A549 (cell line): ENCODE results near the gene ABCF1.

Experiments
- CHD4 ChIP-seq: fragments of 200-600 bp; sonication (generic); IDR thresholded peaks from 2 replicates; pipeline ENCODE4 v1.6.1; 2016; ENCODE audit warnings: antibody characterized with exemption, mild to moderate bottlenecking, borderline replicate concordance
- FOSL2 ChIP-seq, 2 experiments: fragments of 450-650 bp in 1 of 2; fragments of >200 bp in 1 of 2; sonication (Bioruptor Twin) in 1 of 2; formaldehyde crosslinking; IDR thresholded peaks; 2 replicates each; pipeline versions ENCODE4 v1.5.0 to v1.6.1; 2016 to 2020; ENCODE audit warnings: mild to moderate bottlenecking in 1 of 2, moderate library complexity in 1 of 2
- HES2 ChIP-seq: fragments of >200 bp; sonication (Bioruptor Twin); formaldehyde crosslinking; IDR thresholded peaks from 2 replicates; pipeline ENCODE4 v1.6.1; 2016
- JUN ChIP-seq, 2 experiments: fragments of >200 bp; sonication (Bioruptor Twin); formaldehyde crosslinking; IDR thresholded peaks; 2 replicates in 1 of 2; 3 replicates in 1 of 2; pipeline ENCODE4 v1.6.1; 2016 to 2017
- MAFK ChIP-seq: fragments of 450-650 bp; IDR thresholded peaks from 2 replicates; pipeline ENCODE4 v1.6.1; 2014; ENCODE audit not compliant: partially characterized antibody
- POLR2A ChIP-seq: IDR thresholded peaks from 2 replicates; pipeline ENCODE4 v1.6.1; 2012; ENCODE audit warnings: mild to moderate bottlenecking, low read length
- RAD21 ChIP-seq, 2 experiments: fragments of >200 bp in 1 of 2; sonication (Bioruptor Twin) in 1 of 2; formaldehyde crosslinking in 1 of 2; IDR thresholded peaks in 1 of 2; conservative IDR thresholded peaks in 1 of 2; 2 replicates in 1 of 2; 3 replicates in 1 of 2; pipeline ENCODE4 v1.6.1; 2012 to 2018; ENCODE audit warnings: inconsistent platforms in 1 of 2
- RCOR1 ChIP-seq: fragments of 150-350 bp; IDR thresholded peaks from 2 replicates; pipeline ENCODE4 v1.6.1; 2014; ENCODE audit warnings: antibody characterized with exemption, low read length, low read depth
- REST ChIP-seq: fragments of 200-600 bp; sonication (generic); IDR thresholded peaks from 2 replicates; pipeline ENCODE4 v1.6.1; 2016; ENCODE audit warnings: antibody characterized with exemption, mild to moderate bottlenecking, moderate library complexity
- SREBF2 ChIP-seq: fragments of 450-650 bp; IDR thresholded peaks from 2 replicates; pipeline ENCODE4 v1.6.1; 2014; ENCODE audit warnings: mild to moderate bottlenecking, moderate library complexity
- TF ChIP-seq, protein P1 (sequence below): fragments of >200 bp; sonication (Bioruptor Twin); formaldehyde crosslinking; IDR thresholded peaks from 3 replicates; pipeline ENCODE4 v1.5.1; 2016
- TF ChIP-seq, protein P2 (sequence below): fragments of 150-350 bp; IDR thresholded peaks from 2 replicates; pipeline ENCODE4 v1.6.1; 2014; ENCODE audit warnings: low read depth, mild to moderate bottlenecking, low read length

- TF ChIP-seq FOSL2 (IDR thresholded peaks at IDR 0.05), result no peak
- TF ChIP-seq FOSL2 (CRISPR knock-in tag; IDR thresholded peaks at IDR 0.05), result no peak
- TF ChIP-seq, protein P1, sequence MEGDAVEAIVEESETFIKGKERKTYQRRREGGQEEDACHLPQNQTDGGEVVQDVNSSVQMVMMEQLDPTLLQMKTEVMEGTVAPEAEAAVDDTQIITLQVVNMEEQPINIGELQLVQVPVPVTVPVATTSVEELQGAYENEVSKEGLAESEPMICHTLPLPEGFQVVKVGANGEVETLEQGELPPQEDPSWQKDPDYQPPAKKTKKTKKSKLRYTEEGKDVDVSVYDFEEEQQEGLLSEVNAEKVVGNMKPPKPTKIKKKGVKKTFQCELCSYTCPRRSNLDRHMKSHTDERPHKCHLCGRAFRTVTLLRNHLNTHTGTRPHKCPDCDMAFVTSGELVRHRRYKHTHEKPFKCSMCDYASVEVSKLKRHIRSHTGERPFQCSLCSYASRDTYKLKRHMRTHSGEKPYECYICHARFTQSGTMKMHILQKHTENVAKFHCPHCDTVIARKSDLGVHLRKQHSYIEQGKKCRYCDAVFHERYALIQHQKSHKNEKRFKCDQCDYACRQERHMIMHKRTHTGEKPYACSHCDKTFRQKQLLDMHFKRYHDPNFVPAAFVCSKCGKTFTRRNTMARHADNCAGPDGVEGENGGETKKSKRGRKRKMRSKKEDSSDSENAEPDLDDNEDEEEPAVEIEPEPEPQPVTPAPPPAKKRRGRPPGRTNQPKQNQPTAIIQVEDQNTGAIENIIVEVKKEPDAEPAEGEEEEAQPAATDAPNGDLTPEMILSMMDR, result no peak
- TF ChIP-seq REST, result no peak
- TF ChIP-seq, protein P2, sequence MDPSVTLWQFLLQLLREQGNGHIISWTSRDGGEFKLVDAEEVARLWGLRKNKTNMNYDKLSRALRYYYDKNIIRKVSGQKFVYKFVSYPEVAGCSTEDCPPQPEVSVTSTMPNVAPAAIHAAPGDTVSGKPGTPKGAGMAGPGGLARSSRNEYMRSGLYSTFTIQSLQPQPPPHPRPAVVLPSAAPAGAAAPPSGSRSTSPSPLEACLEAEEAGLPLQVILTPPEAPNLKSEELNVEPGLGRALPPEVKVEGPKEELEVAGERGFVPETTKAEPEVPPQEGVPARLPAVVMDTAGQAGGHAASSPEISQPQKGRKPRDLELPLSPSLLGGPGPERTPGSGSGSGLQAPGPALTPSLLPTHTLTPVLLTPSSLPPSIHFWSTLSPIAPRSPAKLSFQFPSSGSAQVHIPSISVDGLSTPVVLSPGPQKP, result no peak
- TF ChIP-seq RAD21 (conservative IDR thresholded peaks at IDR 0.05 in 1 of 2, IDR thresholded peaks at IDR 0.05 in 1 of 2), result no peak
- TF ChIP-seq JUN (IDR thresholded peaks at IDR 0.05), result no peak
- no peak for TF ChIP-seq RCOR1
- TF ChIP-seq MAFK, result no peak
- TF ChIP-seq SREBF2, result no peak
- TF ChIP-seq POLR2A, result no peak
- TF ChIP-seq HES2, result no peak
- TF ChIP-seq CHD4, result no peak
Observed at GRCh38 chr6:30601436-30601814, 30.2 kb downstream of the ABCF1 start.
